ENCODE results near the gene SGPP2.
"Not testable (repeated sequence)": the region's sequence is repeated elsewhere in the genome, so short reads cannot be mapped to it uniquely, and the experiment has no call there.

The SGPP2 gene, protein sequence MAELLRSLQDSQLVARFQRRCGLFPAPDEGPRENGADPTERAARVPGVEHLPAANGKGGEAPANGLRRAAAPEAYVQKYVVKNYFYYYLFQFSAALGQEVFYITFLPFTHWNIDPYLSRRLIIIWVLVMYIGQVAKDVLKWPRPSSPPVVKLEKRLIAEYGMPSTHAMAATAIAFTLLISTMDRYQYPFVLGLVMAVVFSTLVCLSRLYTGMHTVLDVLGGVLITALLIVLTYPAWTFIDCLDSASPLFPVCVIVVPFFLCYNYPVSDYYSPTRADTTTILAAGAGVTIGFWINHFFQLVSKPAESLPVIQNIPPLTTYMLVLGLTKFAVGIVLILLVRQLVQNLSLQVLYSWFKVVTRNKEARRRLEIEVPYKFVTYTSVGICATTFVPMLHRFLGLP

DNA sequence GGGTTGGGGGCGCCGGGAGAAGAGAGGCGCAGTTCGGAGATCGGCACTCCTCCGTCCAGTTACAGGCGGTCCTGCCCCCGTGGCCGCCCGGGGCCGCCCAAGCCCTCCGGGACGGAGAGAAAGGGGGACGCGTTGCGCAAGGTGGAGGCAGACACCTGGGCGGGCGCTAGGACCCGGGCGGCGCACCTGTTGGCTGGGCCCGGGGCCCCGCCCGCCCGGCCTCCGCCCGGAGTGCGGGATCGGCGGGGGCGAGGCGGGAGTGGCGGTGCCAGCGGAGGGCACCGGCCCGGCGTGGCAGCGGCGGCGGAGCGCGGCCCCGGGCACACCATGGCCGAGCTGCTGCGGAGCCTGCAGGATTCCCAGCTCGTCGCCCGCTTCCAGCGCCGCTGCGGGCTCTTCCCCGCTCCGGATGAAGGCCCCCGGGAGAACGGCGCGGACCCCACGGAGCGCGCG is at the start of gene SGPP2:
Gene SGPP2 (plus strand): TSS at position 268 of the 453 bp plus-strand sequence. CDS start 60 bp downstream, at position 328.
- peaks cover 43% of the 10 kb centered on the region for H3K27me3 Mint-ChIP-seq (ENCODE audit: low read depth)
- H3K4me3 Mint-ChIP-seq, result peak within 1 kb of the TSS; percentile 98
- H3K27ac Mint-ChIP-seq, result peak within 1 kb of the TSS; percentile 96
- peaks cover 2% of the 10 kb centered on the region for H3K9me3 Mint-ChIP-seq
- peaks cover 10% of the 10 kb centered on the region for H3K36me3 Mint-ChIP-seq (ENCODE audit: low read depth)
- H3K4me1 Mint-ChIP-seq (ENCODE audit: low read depth), result peaks cover 38% of the 10 kb centered on the region

DNA sequence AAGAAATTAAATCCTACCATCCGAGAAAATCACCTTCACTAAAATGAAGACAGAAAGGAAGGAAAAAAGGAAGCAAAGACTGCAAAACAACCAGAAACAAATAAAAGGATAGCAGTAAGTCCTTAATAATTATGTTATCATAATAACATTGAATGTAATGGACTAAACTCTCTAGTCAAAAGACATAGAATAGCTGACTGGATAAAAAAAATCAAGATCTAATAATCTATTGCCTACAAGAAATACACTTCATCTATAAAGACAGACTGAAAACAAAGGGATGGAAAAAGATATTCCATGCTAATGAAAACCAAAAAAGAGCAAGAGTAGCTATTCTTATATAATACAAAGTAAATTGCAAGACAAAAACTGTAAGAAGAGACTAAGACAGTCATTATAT is 48.5 kb upstream of the SGPP2 start:
- Mint-ChIP-seq H3K4me3 (no peak overlapping the region), H3K36me3 (ENCODE audit: low read depth) (no peaks in the 10 kb centered on the region), H3K27me3 (ENCODE audit: low read depth) (peaks cover 4% of the 10 kb centered on the region), H3K4me1 (ENCODE audit: low read depth) (no peaks in the 10 kb centered on the region), H3K27ac (no peak overlapping the region), H3K9me3 (peaks cover 3% of the 10 kb centered on the region)

DNA sequence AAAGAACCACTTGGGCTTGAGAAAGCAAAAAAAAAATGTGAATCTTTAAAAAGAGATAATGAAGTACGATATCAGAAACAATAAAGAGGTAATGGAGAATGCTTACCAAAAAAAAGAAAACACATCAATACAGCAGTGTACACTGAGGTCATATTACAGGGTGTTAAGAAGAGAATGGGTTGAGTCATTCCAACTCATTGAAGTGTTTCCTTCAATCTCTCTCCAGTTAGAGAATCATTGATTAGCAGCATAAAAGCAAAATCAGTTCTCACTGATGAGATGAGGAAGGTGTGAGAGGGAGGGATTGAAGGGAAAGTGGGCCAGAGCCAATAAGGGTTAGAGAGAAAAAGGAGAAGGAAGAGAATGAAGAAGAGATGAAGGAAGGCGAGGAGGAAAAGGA is 43.9 kb upstream of the SGPP2 start:
- H3K4me1 Mint-ChIP-seq (ENCODE audit: low read depth), result no peaks in the 10 kb centered on the region

DNA sequence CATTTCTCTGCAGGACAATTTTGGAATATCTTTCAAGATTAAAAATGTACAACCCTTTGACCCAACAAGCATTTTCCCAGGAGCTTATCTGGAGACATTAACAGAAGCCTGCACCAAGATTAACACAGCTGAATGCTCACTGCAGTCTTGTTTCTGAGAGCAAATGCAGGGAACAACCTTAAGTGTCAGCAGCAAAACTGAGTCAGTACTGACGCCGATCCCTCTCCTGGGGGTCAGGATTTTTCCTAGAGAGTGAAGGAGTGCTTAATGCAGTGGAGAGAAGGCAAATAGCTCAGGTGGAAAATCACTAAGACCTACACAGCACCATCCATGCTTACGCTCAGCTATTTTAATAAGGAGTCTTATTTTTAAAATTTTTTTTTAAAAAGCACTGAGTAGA is 42.8 kb upstream of the SGPP2 start:
- Mint-ChIP-seq H3K36me3 (ENCODE audit: low read depth) (no peaks in the 10 kb centered on the region), H3K27me3 (ENCODE audit: low read depth) (peaks cover 4% of the 10 kb centered on the region), H3K27ac (no peak overlapping the region), H3K4me1 (ENCODE audit: low read depth) (no peaks in the 10 kb centered on the region), H3K9me3 (no peaks in the 10 kb centered on the region), H3K4me3 (no peak overlapping the region)

More for the DNA sequence above, 43.9 kb upstream of the SGPP2 start:
- Mint-ChIP-seq H3K27ac (no peak overlapping the region), H3K36me3 (ENCODE audit: low read depth) (no peaks in the 10 kb centered on the region), H3K27me3 (ENCODE audit: low read depth) (peaks cover 4% of the 10 kb centered on the region), H3K9me3 (peaks cover 3% of the 10 kb centered on the region), H3K4me3 (no peak overlapping the region)

DNA sequence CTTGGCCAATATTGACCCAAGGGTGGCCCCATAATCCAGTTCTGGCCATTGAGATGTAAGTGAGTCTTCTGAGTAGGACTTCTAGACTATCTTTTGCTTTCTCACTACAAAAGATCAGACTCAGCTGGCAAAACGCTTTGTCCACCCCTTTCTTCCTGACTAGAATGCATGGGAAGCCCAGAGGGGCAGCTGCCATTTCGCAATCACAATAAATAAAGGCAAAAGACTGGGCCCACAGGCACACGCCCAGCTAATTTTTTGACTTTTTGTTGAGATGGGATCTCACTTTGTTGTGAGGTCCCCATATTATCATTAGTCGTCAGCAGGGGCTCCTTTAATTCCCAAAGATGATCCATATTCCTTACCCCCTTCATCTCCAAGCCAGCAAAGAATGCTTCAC is 41.1 kb upstream of the SGPP2 start:
- Mint-ChIP-seq H3K4me3 (no peak overlapping the region), H3K4me1 (ENCODE audit: low read depth) (no peaks in the 10 kb centered on the region), H3K27me3 (ENCODE audit: low read depth) (peaks cover 4% of the 10 kb centered on the region), H3K27ac (no peak overlapping the region), H3K36me3 (ENCODE audit: low read depth) (no peaks in the 10 kb centered on the region), H3K9me3 (no peaks in the 10 kb centered on the region)

DNA sequence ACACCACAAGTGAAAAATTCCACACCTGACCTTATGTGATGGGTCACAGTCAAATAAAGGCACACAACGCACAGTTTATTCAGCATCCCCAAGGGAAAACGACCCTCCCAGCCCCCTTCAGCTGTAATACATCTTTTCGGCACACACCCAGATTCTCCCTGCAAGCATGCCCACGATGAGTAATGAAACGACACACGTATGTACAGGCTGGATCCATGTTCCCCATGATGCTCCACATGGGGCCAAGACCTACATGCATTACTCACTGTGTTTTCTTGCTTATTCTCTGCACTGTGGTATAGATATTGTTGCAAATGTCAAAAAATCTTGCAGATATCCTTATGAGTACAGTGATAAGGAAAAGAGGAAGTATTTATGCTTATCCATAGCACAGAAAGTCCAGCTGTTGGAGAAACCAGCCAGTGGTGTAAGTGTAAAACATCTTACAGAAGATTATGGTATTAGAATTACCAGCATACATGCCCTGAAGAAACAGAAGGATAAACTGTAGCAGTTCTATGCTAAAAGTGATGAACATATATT is 32.5 kb upstream of the SGPP2 start:
- Mint-ChIP-seq H3K27ac (no peak overlapping the region), H3K4me3 (no peak overlapping the region), H3K4me1 (ENCODE audit: low read depth) (no peaks in the 10 kb centered on the region), H3K9me3 (no peaks in the 10 kb centered on the region), H3K36me3 (ENCODE audit: low read depth) (no peaks in the 10 kb centered on the region), H3K27me3 (ENCODE audit: low read depth) (no peaks in the 10 kb centered on the region)

DNA sequence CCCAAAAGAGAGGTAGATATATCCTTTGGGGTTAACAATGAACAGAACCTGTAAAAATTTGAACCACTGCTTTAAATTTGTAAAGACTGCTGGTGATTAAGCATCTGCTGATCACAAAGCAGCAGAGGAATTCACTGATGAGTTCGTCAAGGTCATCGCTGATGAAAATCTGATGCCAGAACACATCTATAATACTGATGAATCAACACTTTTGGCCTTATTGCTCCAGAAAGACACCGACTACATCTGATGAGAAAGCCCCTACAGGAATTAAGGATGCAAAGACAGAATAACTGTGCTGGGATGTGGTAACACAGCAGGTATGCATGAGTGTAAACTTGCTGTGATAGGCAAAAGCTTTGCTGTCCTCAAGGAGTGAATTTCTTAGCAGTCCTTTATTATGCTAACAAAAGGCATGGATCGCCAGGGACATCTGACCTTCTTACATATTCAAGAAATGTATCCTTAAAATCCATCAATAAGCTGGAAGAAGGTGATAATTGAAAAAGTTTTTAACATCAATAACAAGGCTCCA is 30.5 kb upstream of the SGPP2 start:
- Mint-ChIP-seq H3K36me3 (ENCODE audit: low read depth) (no peaks in the 10 kb centered on the region), H3K27ac (no peak overlapping the region), H3K27me3 (ENCODE audit: low read depth) (no peaks in the 10 kb centered on the region), H3K4me3 (no peak overlapping the region), H3K4me1 (ENCODE audit: low read depth) (no peaks in the 10 kb centered on the region), H3K9me3 (no peaks in the 10 kb centered on the region)

DNA sequence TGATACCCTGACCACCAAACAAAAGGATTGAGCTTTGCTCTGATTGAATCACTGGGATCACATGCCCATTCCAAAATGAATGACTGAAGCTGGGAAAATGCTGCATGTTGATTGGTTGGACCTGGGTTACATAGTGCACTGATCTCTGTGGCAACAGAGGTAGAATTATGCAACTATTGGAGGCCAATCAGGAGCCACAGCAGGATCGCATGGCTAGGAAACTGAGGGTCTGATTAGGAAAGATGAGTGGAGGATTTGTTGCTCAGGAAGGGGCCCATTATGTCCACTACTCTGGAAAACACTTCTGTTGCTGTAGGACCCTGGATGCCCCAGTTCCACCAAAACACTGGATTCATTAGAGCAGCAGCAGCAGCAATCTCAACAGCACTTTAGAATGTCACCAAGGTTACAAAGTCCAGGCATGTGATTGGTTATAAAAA is 25.9 kb upstream of the SGPP2 start:
- H3K4me1 Mint-ChIP-seq (ENCODE audit: low read depth), result no peaks in the 10 kb centered on the region
- peaks cover 5% of the 10 kb centered on the region for H3K9me3 Mint-ChIP-seq
- peaks cover 5% of the 10 kb centered on the region for H3K27me3 Mint-ChIP-seq (ENCODE audit: low read depth)
- H3K27ac Mint-ChIP-seq, result no peak overlapping the region
- no peak overlapping the region for H3K4me3 Mint-ChIP-seq
- no peaks in the 10 kb centered on the region for H3K36me3 Mint-ChIP-seq (ENCODE audit: low read depth)

DNA sequence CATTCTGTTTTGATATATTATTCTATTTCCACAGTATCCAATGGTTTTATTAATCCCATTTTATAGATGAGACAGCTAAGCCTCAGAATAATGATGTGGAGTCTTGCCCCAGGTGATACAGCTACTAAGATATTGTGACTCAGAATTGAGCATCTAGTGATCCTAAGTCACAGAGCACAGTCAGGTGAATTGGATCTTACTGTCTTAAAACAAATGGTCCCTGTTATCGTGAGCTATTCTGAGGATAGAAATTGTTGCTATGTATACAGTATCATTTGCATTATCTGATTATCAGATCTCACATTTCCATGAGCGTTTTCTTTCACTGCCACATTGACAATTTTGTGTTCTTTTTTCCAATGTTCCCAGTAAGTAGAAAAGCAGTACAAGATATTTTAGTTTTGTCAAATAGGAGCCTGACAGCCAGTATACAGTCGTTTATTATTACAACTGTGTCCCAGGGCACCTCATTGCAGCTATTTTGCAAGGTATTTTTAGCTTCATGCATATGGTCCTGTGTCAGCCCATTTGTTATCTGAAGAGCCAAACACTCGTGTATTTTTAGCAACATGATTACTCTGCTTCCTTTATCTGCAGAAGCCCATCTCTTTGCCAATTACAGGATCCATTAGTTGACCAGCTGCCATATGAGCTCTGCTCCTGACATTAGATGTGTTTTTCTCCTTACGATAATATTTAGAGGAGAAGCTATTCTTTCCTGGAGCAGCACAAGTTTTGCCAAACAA is 25.1 kb upstream of the SGPP2 start:
- peaks cover 5% of the 10 kb centered on the region for H3K27me3 Mint-ChIP-seq (ENCODE audit: low read depth)
- no peaks in the 10 kb centered on the region for H3K36me3 Mint-ChIP-seq (ENCODE audit: low read depth)
- H3K4me1 Mint-ChIP-seq (ENCODE audit: low read depth), result peaks cover 1% of the 10 kb centered on the region
- no peak overlapping the region for H3K4me3 Mint-ChIP-seq
- peaks cover 5% of the 10 kb centered on the region for H3K9me3 Mint-ChIP-seq
- no peak overlapping the region for H3K27ac Mint-ChIP-seq

DNA sequence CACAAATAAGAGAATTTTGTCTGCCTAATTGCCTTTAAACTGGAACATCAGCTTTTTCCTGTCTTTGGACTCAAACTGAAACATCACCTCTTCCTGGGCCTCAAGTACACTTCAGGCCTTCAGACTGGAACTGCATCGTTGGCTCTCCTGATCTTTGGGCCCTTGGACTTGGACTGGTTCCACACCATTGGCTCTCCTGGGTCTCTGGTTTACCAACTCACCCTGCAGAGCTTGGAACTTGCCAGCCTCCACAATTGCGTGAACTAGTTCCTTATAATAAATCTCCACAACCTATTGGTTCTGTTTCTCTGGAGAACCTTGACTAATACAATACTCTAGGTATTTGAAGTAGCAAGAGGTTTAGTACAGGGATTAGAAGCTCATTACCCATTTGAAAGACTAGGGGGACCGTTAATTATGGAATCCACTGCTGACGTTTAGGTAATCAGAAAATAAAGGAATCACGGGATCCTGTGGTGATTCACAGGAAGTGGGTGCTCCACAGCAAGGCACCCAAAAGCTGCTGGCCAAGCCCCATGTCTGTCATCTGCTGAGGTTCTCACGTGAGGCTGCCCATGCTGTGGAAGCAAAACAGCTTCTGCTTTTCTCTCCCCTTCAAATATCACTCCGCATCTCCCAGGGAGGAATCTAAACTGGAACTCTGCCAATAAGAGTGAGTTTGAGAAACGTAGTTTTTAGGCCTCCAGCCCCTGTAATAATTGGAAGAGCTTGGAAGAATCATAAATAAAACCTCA is 20.0 kb upstream of the SGPP2 start:
- Mint-ChIP-seq H3K36me3 (ENCODE audit: low read depth) (no peaks in the 10 kb centered on the region), H3K4me3 (no peak overlapping the region), H3K9me3 (peaks cover 5% of the 10 kb centered on the region), H3K4me1 (ENCODE audit: low read depth) (peaks cover 1% of the 10 kb centered on the region), H3K27me3 (ENCODE audit: low read depth) (peaks cover 9% of the 10 kb centered on the region), H3K27ac (no peak overlapping the region)

DNA sequence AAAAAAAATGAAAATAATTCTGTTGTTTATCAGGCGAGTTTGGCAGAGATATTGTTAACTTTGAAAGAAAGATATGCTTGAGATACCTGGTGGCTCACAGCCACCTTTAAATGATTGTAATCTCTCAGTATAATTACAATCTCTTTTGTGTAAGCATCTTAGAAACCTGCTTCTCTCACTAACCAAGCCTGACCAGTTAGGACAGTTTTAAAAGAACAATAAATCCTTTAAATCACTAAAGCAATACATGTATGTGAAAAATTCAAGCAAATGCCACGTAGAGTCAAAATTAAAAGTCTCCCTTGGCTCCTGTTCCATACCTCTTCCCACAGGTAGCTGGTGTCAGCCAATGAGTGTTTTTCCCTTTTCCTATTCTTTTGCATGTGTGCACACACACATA is 15.7 kb upstream of the SGPP2 start:
- no peak overlapping the region for H3K27ac Mint-ChIP-seq
- no peak overlapping the region for H3K4me3 Mint-ChIP-seq
- peaks cover 1% of the 10 kb centered on the region for H3K4me1 Mint-ChIP-seq (ENCODE audit: low read depth)
- peaks cover 9% of the 10 kb centered on the region for H3K27me3 Mint-ChIP-seq (ENCODE audit: low read depth)
- peaks cover 6% of the 10 kb centered on the region for H3K9me3 Mint-ChIP-seq
- H3K36me3 Mint-ChIP-seq (ENCODE audit: low read depth), result no peaks in the 10 kb centered on the region

DNA sequence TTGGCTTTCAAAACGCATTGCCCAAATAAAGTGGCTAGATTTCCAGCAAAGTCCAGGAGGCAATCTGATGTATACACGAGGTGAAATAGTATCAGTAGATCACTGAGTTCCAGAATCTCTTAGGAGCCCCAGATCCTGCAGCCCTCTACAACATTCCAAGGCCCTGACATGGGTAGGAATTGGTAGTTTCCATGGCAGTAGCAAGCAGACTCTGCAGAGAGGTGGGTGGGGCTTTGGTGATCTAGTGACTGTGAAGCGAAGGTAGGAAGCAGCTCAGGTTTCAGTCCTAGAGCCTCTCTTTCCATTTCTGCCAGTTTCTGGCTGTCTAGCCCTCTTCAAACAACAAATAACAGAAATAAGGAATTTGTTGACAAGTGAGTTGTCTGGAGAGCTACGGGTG is 13.8 kb upstream of the SGPP2 start:
- Mint-ChIP-seq H3K27me3 (ENCODE audit: low read depth) (peaks cover 9% of the 10 kb centered on the region), H3K4me3 (no peak overlapping the region), H3K27ac (no peak overlapping the region), H3K4me1 (ENCODE audit: low read depth) (no peaks in the 10 kb centered on the region), H3K36me3 (ENCODE audit: low read depth) (no peaks in the 10 kb centered on the region), H3K9me3 (peaks cover 16% of the 10 kb centered on the region)

DNA sequence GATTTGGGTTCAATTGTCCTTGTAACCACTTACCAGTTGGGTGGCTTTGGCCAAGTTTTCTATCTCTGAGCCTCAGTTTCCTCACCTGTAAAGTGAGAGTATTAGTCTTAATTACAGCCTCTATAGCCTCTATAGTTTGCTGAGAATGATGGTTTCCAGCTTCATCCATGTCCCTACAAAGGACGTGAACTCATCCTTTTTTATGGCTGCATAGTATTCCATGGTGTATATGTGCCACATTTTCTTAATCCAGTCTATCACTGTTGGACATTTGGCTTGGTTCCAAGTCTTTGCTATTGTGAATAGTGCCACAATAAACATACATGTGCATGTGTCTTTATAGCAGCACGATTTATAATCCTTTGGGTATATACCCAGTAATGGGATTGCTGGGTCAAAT is 12.0 kb upstream of the SGPP2 start:
- not testable (repeated sequence) for H3K27ac Mint-ChIP-seq; H3K4me1 Mint-ChIP-seq (ENCODE audit: low read depth); H3K36me3 Mint-ChIP-seq (ENCODE audit: low read depth)

DNA sequence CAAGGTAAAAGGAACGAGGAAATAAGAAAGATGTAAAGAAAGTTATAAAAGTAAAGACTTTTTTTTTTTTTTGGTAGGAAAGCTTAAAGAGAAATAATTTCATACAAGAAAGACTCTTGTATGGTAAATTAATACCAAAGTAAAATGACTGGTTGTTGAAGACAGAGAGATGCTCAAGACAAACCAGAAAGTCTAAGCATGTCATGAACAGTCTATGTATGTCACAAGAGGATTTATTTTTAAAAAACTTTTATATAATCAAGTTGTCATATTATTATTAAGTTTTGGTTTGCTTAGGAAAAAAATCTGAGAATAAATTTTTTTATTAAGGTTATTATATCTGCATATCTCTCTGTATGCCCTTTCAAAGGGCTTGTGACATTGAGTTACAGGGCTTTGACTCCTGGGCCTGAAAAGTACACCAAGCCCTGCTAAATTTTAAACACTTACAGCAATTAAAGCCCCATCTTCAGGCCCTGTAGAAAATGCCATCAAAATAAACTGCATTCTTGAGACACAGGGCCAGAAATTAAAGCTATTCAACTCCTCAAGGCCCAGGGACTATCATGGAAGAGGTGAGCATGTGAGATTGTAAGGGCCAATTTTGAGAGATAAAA is 10.9 kb upstream of the SGPP2 start:
- no peak overlapping the region for H3K27ac Mint-ChIP-seq
- H3K4me3 Mint-ChIP-seq, result no peak overlapping the region
- peaks cover 4% of the 10 kb centered on the region for H3K27me3 Mint-ChIP-seq (ENCODE audit: low read depth)
- no peaks in the 10 kb centered on the region for H3K36me3 Mint-ChIP-seq (ENCODE audit: low read depth)
- H3K4me1 Mint-ChIP-seq (ENCODE audit: low read depth), result no peaks in the 10 kb centered on the region
- H3K9me3 Mint-ChIP-seq, result peaks cover 21% of the 10 kb centered on the region

More for the DNA sequence above, 12.0 kb upstream of the SGPP2 start:
- H3K27me3 Mint-ChIP-seq (ENCODE audit: low read depth); H3K4me3 Mint-ChIP-seq: not testable (repeated sequence)
- peaks cover 21% of the 10 kb centered on the region for H3K9me3 Mint-ChIP-seq
